ENCODE results near the gene C2orf81. TPM values are rescaled to one million over a fixed set of nuclear protein-coding genes. Genes with fewer than 3 reads are reported as not detected.
A peak's percentile ranks its signal among the peaks of the same experiment; 100 is the strongest.

Gene C2orf81
- total and polyA plus RNA-seq, 4 donors: 0.08 to 0.44 (median 0.29) TPM

DNA sequence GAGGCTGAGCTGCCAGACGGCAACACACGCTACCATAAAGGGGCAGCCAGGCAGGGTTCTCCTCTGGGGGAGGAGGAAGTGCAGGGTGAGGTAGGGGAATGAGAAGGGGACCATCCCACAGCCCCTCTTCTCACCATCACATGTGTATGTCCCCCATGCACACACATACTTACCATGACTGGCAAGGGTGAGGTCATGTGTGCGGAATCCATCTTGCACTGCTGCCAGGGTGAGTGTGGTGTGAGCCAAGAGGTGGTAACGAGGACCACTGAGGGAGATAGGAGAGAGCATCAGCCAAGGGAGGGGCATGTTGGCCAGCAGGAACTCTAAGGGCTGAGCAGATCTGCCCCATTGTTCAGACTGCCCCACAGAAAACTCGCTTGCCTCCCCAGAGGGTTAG is 7.3 kb upstream of the C2orf81 start:
- no peak for DNase-seq (ENCODE audit: low spot score)
- Histone ChIP-seq H3K27ac (ENCODE audit: low read depth in 1 of 2, low read length in 2 of 2) (peak overlapping the region; percentile 21 to 80), H3K4me1 (ENCODE audit: control insufficient read depth in 4 of 4, insufficient read depth in 4 of 4, low read length in 3 of 4) (peaks cover 9 to 42% (median 40%) of the 10 kb centered on the region in 4 donors), H3K9ac (ENCODE audit: low read depth in 1 of 2, low read length in 2 of 2) (no peak overlapping the region), H3K36me3 (ENCODE audit: control insufficient read depth in 4 of 4, insufficient read depth in 3 of 4, low read depth in 1 of 4, low read length in 3 of 4) (peaks cover 10 to 53% (median 37%) of the 10 kb centered on the region in 4 donors), H3K4me3 (ENCODE audit: low read depth in 1 of 3, low read length in 3 of 3) (no peak overlapping the region), H3K9me3 (ENCODE audit: control insufficient read depth in 4 of 4, low read length in 3 of 4) (no peaks in the 10 kb centered on the region), H3K27me3 (ENCODE audit: control insufficient read depth in 4 of 4, insufficient read depth in 4 of 4, low read length in 3 of 4) (no peaks in the 10 kb centered on the region)
- 93% methylated on average over 5 of the region's 5 CpGs for WGBS
- TF ChIP-seq FOXA2 (IDR thresholded peaks at IDR 0.05): no peak
- TF ChIP-seq ZBTB33 (IDR thresholded peaks at IDR 0.05): no peak
- TF ChIP-seq, protein P1, sequence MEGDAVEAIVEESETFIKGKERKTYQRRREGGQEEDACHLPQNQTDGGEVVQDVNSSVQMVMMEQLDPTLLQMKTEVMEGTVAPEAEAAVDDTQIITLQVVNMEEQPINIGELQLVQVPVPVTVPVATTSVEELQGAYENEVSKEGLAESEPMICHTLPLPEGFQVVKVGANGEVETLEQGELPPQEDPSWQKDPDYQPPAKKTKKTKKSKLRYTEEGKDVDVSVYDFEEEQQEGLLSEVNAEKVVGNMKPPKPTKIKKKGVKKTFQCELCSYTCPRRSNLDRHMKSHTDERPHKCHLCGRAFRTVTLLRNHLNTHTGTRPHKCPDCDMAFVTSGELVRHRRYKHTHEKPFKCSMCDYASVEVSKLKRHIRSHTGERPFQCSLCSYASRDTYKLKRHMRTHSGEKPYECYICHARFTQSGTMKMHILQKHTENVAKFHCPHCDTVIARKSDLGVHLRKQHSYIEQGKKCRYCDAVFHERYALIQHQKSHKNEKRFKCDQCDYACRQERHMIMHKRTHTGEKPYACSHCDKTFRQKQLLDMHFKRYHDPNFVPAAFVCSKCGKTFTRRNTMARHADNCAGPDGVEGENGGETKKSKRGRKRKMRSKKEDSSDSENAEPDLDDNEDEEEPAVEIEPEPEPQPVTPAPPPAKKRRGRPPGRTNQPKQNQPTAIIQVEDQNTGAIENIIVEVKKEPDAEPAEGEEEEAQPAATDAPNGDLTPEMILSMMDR (IDR thresholded peaks at IDR 0.05; ENCODE audit: low read depth, low read length, missing input control): no peak
- no peak for TF ChIP-seq EGR1 (IDR thresholded peaks at IDR 0.05; ENCODE audit: low read depth in 2 of 2)

DNA sequence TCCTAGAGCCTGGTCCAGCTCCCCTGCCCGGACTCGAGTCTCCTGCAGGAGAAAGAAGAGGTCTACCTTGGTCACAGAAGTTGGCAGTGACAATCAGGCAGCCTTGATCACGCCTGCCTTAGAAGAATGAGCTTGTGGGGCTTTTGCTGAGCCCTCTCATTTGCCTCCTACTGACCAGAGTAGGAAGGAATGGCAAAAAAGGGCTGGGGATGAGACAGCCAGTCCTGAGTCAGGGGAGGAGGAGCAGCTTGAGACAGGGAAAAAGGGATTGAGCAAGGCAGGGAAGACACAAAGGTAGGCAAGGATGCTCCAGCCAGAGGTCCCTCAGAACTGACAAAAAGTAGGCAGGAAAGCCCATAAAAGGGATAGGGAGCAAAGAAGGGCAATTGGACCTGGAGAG is 6.1 kb upstream of the C2orf81 start:
- no peak for DNase-seq (ENCODE audit: low spot score)
- 92% methylated on average over 3 of the region's 3 CpGs for WGBS
- no peaks in the 10 kb centered on the region for H3K27me3 ChIP-seq (ENCODE audit: control insufficient read depth in 4 of 4, insufficient read depth in 4 of 4, low read length in 3 of 4)
- no peak overlapping the region for H3K9ac ChIP-seq (ENCODE audit: low read depth in 1 of 2, low read length in 2 of 2)
- no peak overlapping the region for H3K4me3 ChIP-seq (ENCODE audit: low read depth in 1 of 3, low read length in 3 of 3)
- H3K36me3 ChIP-seq (ENCODE audit: control insufficient read depth in 4 of 4, insufficient read depth in 3 of 4, low read depth in 1 of 4, low read length in 3 of 4): peaks cover 10 to 52% (median 37%) of the 10 kb centered on the region in 4 donors
- H3K4me1 ChIP-seq (ENCODE audit: control insufficient read depth in 4 of 4, insufficient read depth in 4 of 4, low read length in 3 of 4): peaks cover 7 to 40% (median 39%) of the 10 kb centered on the region in 4 donors
- TF ChIP-seq RAD21 (IDR thresholded peaks at IDR 0.05): no peak
- TF ChIP-seq SP1 (IDR thresholded peaks at IDR 0.05): no peak
- no peak for TF ChIP-seq RXRA (IDR thresholded peaks at IDR 0.05)
- TF ChIP-seq NR2F2 (IDR thresholded peaks at IDR 0.05): no peak
- TF ChIP-seq HNF4G (IDR thresholded peaks at IDR 0.05): no peak
- TF ChIP-seq, protein P2, sequence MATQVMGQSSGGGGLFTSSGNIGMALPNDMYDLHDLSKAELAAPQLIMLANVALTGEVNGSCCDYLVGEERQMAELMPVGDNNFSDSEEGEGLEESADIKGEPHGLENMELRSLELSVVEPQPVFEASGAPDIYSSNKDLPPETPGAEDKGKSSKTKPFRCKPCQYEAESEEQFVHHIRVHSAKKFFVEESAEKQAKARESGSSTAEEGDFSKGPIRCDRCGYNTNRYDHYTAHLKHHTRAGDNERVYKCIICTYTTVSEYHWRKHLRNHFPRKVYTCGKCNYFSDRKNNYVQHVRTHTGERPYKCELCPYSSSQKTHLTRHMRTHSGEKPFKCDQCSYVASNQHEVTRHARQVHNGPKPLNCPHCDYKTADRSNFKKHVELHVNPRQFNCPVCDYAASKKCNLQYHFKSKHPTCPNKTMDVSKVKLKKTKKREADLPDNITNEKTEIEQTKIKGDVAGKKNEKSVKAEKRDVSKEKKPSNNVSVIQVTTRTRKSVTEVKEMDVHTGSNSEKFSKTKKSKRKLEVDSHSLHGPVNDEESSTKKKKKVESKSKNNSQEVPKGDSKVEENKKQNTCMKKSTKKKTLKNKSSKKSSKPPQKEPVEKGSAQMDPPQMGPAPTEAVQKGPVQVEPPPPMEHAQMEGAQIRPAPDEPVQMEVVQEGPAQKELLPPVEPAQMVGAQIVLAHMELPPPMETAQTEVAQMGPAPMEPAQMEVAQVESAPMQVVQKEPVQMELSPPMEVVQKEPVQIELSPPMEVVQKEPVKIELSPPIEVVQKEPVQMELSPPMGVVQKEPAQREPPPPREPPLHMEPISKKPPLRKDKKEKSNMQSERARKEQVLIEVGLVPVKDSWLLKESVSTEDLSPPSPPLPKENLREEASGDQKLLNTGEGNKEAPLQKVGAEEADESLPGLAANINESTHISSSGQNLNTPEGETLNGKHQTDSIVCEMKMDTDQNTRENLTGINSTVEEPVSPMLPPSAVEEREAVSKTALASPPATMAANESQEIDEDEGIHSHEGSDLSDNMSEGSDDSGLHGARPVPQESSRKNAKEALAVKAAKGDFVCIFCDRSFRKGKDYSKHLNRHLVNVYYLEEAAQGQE (IDR thresholded peaks at IDR 0.05): no peak
- TF ChIP-seq YY1 (IDR thresholded peaks at IDR 0.05): no peak
- no peak for TF ChIP-seq JUND (IDR thresholded peaks at IDR 0.05)
- no peak for TF ChIP-seq GABPA (IDR thresholded peaks at IDR 0.05 in 1 of 2, conservative IDR thresholded peaks at IDR 0.05 in 1 of 2)
- TF ChIP-seq TAF1 (conservative IDR thresholded peaks at IDR 0.05): no peak
- TF ChIP-seq MAX (IDR thresholded peaks at IDR 0.05): no peak
- TF ChIP-seq, protein P1 (IDR thresholded peaks at IDR 0.05; ENCODE audit: low read depth, low read length, missing input control): no peak
- H3K9me3 ChIP-seq (ENCODE audit: control insufficient read depth in 4 of 4, low read length in 3 of 4): no peaks in the 10 kb centered on the region
- no peak overlapping the region for H3K27ac ChIP-seq (ENCODE audit: low read depth in 1 of 2, low read length in 2 of 2)

Measured in liver (tissue), 9 donors.